Measurements from ENCODE around the gene GAL3ST2.

GAL3ST2 gene

DNA sequence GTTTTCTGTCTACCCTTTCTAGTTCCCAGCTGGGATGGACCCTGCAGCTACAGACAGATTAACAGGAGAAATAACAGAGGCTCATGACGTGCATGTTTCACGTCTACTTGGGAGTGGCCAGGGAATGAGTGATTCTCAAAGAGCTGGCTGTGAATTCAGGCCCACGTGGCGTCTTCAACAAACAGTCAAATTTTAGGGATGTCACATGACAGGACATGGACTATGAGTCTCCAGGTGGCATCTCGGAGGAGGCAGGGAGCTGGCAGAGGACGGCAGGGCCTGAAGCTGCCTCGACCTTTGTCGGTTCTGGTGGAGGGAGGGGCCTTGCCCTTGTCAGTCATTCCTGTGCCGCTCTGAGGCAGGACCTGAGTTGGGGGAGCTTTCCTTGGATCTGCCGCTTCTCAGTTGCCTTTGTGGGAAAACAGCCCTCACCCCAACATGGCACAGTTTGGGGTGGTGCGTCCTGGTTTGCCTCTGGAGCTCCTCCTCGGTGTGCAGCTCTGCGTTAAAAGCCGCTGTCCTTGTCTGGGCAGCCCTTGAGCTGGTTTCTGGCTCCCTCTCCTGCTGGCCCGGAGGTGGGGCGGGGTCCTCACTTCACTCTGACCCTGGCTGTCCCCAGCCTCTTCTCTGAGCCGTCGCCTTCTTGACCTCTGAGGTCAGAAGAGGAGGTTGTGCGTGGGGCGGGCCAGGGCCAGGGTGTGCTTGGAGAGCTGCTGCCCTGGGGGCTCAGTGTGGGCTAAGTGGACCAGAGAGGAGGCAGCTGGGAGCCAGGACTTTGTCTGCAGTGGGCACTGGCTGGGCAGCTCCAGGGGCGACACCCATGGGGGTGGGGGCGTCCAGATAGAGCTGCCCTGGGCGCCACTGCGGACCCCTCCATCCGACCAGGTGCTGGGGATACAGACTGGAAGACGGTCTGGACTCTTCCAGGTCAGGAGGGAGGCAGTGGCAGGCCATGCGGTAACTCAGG lies 12.1 kb upstream of the GAL3ST2 start:
- Histone ChIP-seq H3K9me3 (replicated peaks in 1 of 2; ENCODE audit: control insufficient read depth in 2 of 2, insufficient read depth in 1 of 2, low read depth in 1 of 2, low read length in 2 of 2) (no peaks in the 10 kb centered on the region), H4K91ac (ENCODE audit: low read depth, low read length, poor library complexity) (no peak overlapping the region), H2AK5ac (ENCODE audit: low read depth, low read length) (peak overlapping the region; percentile 30), H2BK120ac (ENCODE audit: low read depth, low read length) (no peak overlapping the region), H2AFZ (ENCODE audit: low read length) (peak overlapping the region; percentile 36), H3K4ac (ENCODE audit: low read length) (no peak overlapping the region), H2BK15ac (ENCODE audit: low read length) (no peak overlapping the region), H3K36me3 (replicated peaks in 1 of 2; ENCODE audit: control insufficient read depth in 2 of 2, insufficient read depth in 2 of 2, low read length in 2 of 2) (peaks cover under 1 to 3% of the 10 kb centered on the region in 2 donors), H3K27ac (replicated peaks; ENCODE audit: low read length) (no peak overlapping the region), H3K4me1 (ENCODE audit: control insufficient read depth in 2 of 2, insufficient read depth in 1 of 2, low read depth in 1 of 2, low read length in 2 of 2) (peaks cover 11 to 12% of the 10 kb centered on the region in 2 donors), H3K18ac (ENCODE audit: low read length) (peak overlapping the region; percentile 88), H4K8ac (ENCODE audit: low read depth, low read length) (no peak overlapping the region), H3K4me3 (ENCODE audit: low read length in 2 of 2) (no peak overlapping the region), H3K23ac (ENCODE audit: low read depth, low read length, poor library complexity) (no peak overlapping the region), H3K4me2 (ENCODE audit: insufficient read depth, low read length, poor library complexity, severe bottlenecking) (no peak overlapping the region), H3K9ac (ENCODE audit: low read depth, low read length, poor library complexity) (no peak overlapping the region), H3K14ac (ENCODE audit: low read length) (peak overlapping the region; percentile 31), H2BK5ac (ENCODE audit: low read length) (no peak overlapping the region), H3K27me3 (ENCODE audit: control insufficient read depth in 3 of 3, insufficient read depth in 3 of 3, low read depth in 1 of 3, low read length in 3 of 3) (no peaks in the 10 kb centered on the region), H2BK12ac (ENCODE audit: low read length) (no peak overlapping the region), H3K79me1 (ENCODE audit: low read depth, low read length) (no peaks in the 10 kb centered on the region)
- no peak for DNase-seq (ENCODE audit: low spot score)
- no CpG with 5 or more reads among the region's 27 CpGs for WGBS, 2 donors (ENCODE audit: extremely low coverage in 2 of 2, insufficient read length in 2 of 2, insufficient replicate concordance in 1 of 2)

DNA sequence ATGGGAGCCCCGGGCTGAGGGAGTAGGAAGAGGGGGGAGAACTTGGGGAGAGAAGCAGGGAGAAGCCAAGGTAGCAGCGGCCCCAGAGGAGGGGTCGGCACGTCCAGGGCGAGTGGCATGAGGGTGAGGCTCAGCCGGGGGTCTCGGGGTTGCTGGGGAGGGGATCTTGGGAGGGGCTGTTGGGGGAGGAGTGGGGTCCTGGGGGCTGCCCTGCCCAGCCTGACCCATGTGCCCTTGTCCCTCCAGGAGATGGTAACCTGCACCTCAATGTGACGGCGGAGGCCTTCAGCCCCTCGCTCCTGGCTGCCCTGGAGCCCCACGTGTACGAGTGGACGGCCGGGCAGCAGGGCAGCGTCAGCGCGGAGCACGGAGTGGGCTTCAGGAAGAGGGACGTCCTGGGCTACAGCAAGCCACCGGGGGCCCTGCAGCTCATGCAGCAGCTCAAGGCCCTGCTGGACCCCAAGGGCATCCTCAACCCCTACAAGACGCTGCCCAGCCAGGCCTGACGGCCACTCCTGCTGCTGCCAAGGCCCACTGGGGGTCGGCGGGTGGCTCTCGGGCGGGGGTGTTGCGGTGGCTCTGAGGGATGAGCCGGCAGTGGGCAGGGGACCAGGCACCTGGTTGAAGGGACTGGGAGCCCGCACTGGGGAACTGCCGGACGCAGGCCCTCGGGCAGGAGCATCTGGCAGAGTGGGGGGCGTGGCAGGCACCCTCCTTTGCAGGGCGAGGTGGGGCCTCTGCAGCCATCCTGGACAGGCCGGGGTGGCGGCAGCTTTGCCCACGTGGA lies 9.0 kb upstream of the GAL3ST2 start:
- no peak overlapping the region for H2BK120ac ChIP-seq (ENCODE audit: low read depth, low read length)
- peak overlapping the region; percentile 73 for H2BK12ac ChIP-seq (ENCODE audit: low read length)
- H3K14ac ChIP-seq (ENCODE audit: low read length) = peak overlapping the region; percentile 71
- no peak overlapping the region for H3K27ac ChIP-seq (replicated peaks; ENCODE audit: low read length)
- H3K4me1 ChIP-seq (ENCODE audit: control insufficient read depth in 2 of 2, insufficient read depth in 1 of 2, low read depth in 1 of 2, low read length in 2 of 2) = peaks cover 28 to 32% of the 10 kb centered on the region in 2 donors
- peak overlapping the region; percentile 63 for H2AK5ac ChIP-seq (ENCODE audit: low read depth, low read length)
- no peak overlapping the region for H2BK5ac ChIP-seq (ENCODE audit: low read length)
- no peak overlapping the region for H2AFZ ChIP-seq (ENCODE audit: low read length)
- H3K9me3 ChIP-seq (replicated peaks in 1 of 2; ENCODE audit: control insufficient read depth in 2 of 2, insufficient read depth in 1 of 2, low read depth in 1 of 2, low read length in 2 of 2) = no peaks in the 10 kb centered on the region
- no CpG with 5 or more reads among the region's 37 CpGs for WGBS, 2 donors (ENCODE audit: extremely low coverage in 2 of 2, insufficient read length in 2 of 2, insufficient replicate concordance in 1 of 2)
- no peaks in the 10 kb centered on the region for H3K27me3 ChIP-seq (ENCODE audit: control insufficient read depth in 3 of 3, insufficient read depth in 3 of 3, low read depth in 1 of 3, low read length in 3 of 3)
- no peaks in the 10 kb centered on the region for H3K79me1 ChIP-seq (ENCODE audit: low read depth, low read length)
- H3K4me2 ChIP-seq (ENCODE audit: insufficient read depth, low read length, poor library complexity, severe bottlenecking) = no peak overlapping the region
- peak overlapping the region; percentile 43 for H3K23ac ChIP-seq (ENCODE audit: low read depth, low read length, poor library complexity)
- no peak for DNase-seq (ENCODE audit: low spot score)
- no peak overlapping the region for H4K8ac ChIP-seq (ENCODE audit: low read depth, low read length)
- H3K18ac ChIP-seq (ENCODE audit: low read length) = peak overlapping the region; percentile 80
- no peak overlapping the region for H4K91ac ChIP-seq (ENCODE audit: low read depth, low read length, poor library complexity)
- peak overlapping the region; percentile 44 for H3K9ac ChIP-seq (ENCODE audit: low read depth, low read length, poor library complexity)
- no peak overlapping the region for H3K4ac ChIP-seq (ENCODE audit: low read length)
- no peak overlapping the region for H2BK15ac ChIP-seq (ENCODE audit: low read length)
- H3K4me3 ChIP-seq (ENCODE audit: low read length in 2 of 2) = no peak overlapping the region
- H3K36me3 ChIP-seq (replicated peaks in 1 of 2; ENCODE audit: control insufficient read depth in 2 of 2, insufficient read depth in 2 of 2, low read length in 2 of 2) = no peaks in the 10 kb centered on the region

DNA sequence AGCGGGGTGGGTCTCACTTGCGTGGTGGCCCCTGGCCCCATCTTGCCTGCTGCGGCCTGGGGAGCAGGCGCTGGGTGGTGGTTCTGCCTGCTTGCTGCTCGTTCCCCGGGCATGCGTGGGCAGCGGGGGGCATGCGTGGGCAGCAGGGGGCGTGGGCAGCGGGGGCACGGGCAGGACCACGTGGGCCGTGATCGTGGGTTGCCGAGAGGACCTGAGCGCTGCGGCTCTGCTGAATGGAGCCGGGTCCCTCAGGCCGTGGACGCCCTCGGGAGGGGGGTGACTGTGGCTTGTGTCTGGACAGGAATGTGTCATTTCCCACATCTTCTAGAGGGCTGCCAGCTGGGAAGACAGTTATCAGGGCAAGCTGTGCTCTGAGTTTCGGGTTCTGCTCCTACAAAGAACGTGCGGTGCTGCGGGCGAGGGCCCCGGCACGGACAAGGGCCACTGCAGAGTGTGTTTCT lies 8.3 kb upstream of the GAL3ST2 start:
- H2BK120ac ChIP-seq (ENCODE audit: low read depth, low read length) = no peak overlapping the region
- peak overlapping the region; percentile 41 for H2BK12ac ChIP-seq (ENCODE audit: low read length)
- H4K91ac ChIP-seq (ENCODE audit: low read depth, low read length, poor library complexity) = no peak overlapping the region
- H3K4me1 ChIP-seq (ENCODE audit: control insufficient read depth in 2 of 2, insufficient read depth in 1 of 2, low read depth in 1 of 2, low read length in 2 of 2) = peaks cover 28 to 33% of the 10 kb centered on the region in 2 donors
- H3K36me3 ChIP-seq (replicated peaks in 1 of 2; ENCODE audit: control insufficient read depth in 2 of 2, insufficient read depth in 2 of 2, low read length in 2 of 2) = no peaks in the 10 kb centered on the region
- no peak overlapping the region for H3K4ac ChIP-seq (ENCODE audit: low read length)
- peak overlapping the region; percentile 28 for H3K18ac ChIP-seq (ENCODE audit: low read length)
- H3K9ac ChIP-seq (ENCODE audit: low read depth, low read length, poor library complexity) = peak overlapping the region; percentile 44
- H4K8ac ChIP-seq (ENCODE audit: low read depth, low read length) = no peak overlapping the region
- H2BK15ac ChIP-seq (ENCODE audit: low read length) = no peak overlapping the region
- no peaks in the 10 kb centered on the region for H3K27me3 ChIP-seq (ENCODE audit: control insufficient read depth in 3 of 3, insufficient read depth in 3 of 3, low read depth in 1 of 3, low read length in 3 of 3)
- no peak overlapping the region for H3K4me3 ChIP-seq (ENCODE audit: low read length in 2 of 2)
- DNase-seq (ENCODE audit: low spot score) = no peak
- H3K9me3 ChIP-seq (replicated peaks in 1 of 2; ENCODE audit: control insufficient read depth in 2 of 2, insufficient read depth in 1 of 2, low read depth in 1 of 2, low read length in 2 of 2) = no peaks in the 10 kb centered on the region
- no peak overlapping the region for H3K27ac ChIP-seq (replicated peaks; ENCODE audit: low read length)
- H2BK5ac ChIP-seq (ENCODE audit: low read length) = no peak overlapping the region
- H3K4me2 ChIP-seq (ENCODE audit: insufficient read depth, low read length, poor library complexity, severe bottlenecking) = no peak overlapping the region
- peak overlapping the region; percentile 43 for H3K23ac ChIP-seq (ENCODE audit: low read depth, low read length, poor library complexity)
- H3K14ac ChIP-seq (ENCODE audit: low read length) = peak overlapping the region; percentile 71
- WGBS, 2 donors (ENCODE audit: extremely low coverage in 2 of 2, insufficient read length in 2 of 2, insufficient replicate concordance in 1 of 2) = no CpG with 5 or more reads among the region's 29 CpGs
- peak overlapping the region; percentile 63 for H2AK5ac ChIP-seq (ENCODE audit: low read depth, low read length)
- no peak overlapping the region for H2AFZ ChIP-seq (ENCODE audit: low read length)
- H3K79me1 ChIP-seq (ENCODE audit: low read depth, low read length) = no peaks in the 10 kb centered on the region

DNA sequence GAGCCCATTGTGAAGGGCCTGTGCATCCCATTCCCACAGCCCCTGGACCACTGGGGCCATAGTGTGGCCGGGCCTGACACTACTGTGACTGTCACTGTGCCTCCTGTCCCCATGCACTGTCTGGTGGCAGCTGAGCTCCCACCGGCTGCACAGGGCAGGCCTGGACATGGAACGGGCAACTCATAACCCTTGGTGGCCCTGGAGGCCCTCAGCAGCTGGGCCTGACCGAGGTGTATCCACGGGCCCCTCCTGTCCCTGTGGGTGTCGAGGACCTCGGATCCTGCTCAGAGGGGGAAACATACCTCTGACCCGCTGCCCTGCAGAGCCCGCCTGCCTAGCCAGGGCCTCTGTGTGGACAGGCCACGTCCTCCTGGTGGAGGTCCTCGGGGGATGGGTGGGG lies 7.8 kb upstream of the GAL3ST2 start:
- H2AK5ac ChIP-seq (ENCODE audit: low read depth, low read length) = no peak overlapping the region
- H3K4me3 ChIP-seq (ENCODE audit: low read length in 2 of 2) = no peak overlapping the region
- WGBS, 2 donors (ENCODE audit: extremely low coverage in 2 of 2, insufficient read length in 2 of 2, insufficient replicate concordance in 1 of 2) = no CpG with 5 or more reads among the region's 11 CpGs
- no peaks in the 10 kb centered on the region for H3K36me3 ChIP-seq (replicated peaks in 1 of 2; ENCODE audit: control insufficient read depth in 2 of 2, insufficient read depth in 2 of 2, low read length in 2 of 2)
- H4K91ac ChIP-seq (ENCODE audit: low read depth, low read length, poor library complexity) = no peak overlapping the region
- no peak overlapping the region for H2BK12ac ChIP-seq (ENCODE audit: low read length)
- no peak overlapping the region for H3K4ac ChIP-seq (ENCODE audit: low read length)
- H2AFZ ChIP-seq (ENCODE audit: low read length) = no peak overlapping the region
- H3K18ac ChIP-seq (ENCODE audit: low read length) = peak overlapping the region; percentile 35
- no peak overlapping the region for H3K23ac ChIP-seq (ENCODE audit: low read depth, low read length, poor library complexity)
- no peak overlapping the region for H3K9ac ChIP-seq (ENCODE audit: low read depth, low read length, poor library complexity)
- no peak overlapping the region for H3K4me2 ChIP-seq (ENCODE audit: insufficient read depth, low read length, poor library complexity, severe bottlenecking)
- no peak for DNase-seq (ENCODE audit: low spot score)
- no peak overlapping the region for H4K8ac ChIP-seq (ENCODE audit: low read depth, low read length)
- H3K4me1 ChIP-seq (ENCODE audit: control insufficient read depth in 2 of 2, insufficient read depth in 1 of 2, low read depth in 1 of 2, low read length in 2 of 2) = peaks cover 27 to 32% of the 10 kb centered on the region in 2 donors
- H3K9me3 ChIP-seq (replicated peaks in 1 of 2; ENCODE audit: control insufficient read depth in 2 of 2, insufficient read depth in 1 of 2, low read depth in 1 of 2, low read length in 2 of 2) = no peaks in the 10 kb centered on the region
- no peak overlapping the region for H2BK5ac ChIP-seq (ENCODE audit: low read length)
- no peak overlapping the region for H2BK15ac ChIP-seq (ENCODE audit: low read length)
- H3K14ac ChIP-seq (ENCODE audit: low read length) = no peak overlapping the region
- H3K79me1 ChIP-seq (ENCODE audit: low read depth, low read length) = no peaks in the 10 kb centered on the region
- H3K27ac ChIP-seq (replicated peaks; ENCODE audit: low read length) = no peak overlapping the region
- H2BK120ac ChIP-seq (ENCODE audit: low read depth, low read length) = no peak overlapping the region
- no peaks in the 10 kb centered on the region for H3K27me3 ChIP-seq (ENCODE audit: control insufficient read depth in 3 of 3, insufficient read depth in 3 of 3, low read depth in 1 of 3, low read length in 3 of 3)

All from neuronal stem cell (in vitro differentiated cells).